ENCODE results near the gene KIAA1671. TPM values are rescaled to one million over a fixed set of nuclear protein-coding genes. Genes with fewer than 3 reads are reported as not detected.

The KIAA1671 gene
- polyA plus RNA-seq, 1 of the 3 experiments (the other 2 are of a cell fraction) = 7.4 TPM

DNA sequence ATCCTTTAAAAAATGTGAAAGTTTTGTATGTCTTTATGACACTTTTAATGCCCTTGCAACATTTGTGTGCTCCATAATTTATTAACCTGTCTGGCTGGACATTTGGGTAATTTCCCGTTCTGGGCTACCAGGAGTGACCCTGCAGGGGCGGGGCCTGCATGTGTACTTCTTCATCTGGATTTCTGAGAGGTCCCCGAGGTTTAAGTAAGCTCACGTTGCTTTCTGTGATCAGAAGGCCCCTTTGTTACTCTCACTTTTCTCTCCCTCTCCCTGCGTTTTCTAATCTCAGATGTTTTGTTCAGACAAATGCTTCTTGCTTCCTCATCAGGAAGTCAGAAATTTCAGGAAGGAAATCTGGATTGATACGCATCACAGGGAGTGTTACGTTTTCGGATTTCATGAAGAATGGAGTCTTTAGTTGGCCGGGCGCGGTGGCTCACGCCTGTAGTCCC is 168.3 kb downstream of the KIAA1671 start:
- H3K27ac ChIP-seq (ENCODE audit: low read depth in 2 of 2, low read length in 1 of 2) = no peak overlapping the region
- H3K79me2 ChIP-seq (ENCODE audit: insufficient read depth) = no peaks in the 10 kb centered on the region
- 90% methylated on average over 12 of the region's 12 CpGs for WGBS (ENCODE audit: low lambda C conversion rate)
- H3K27me3 ChIP-seq (ENCODE audit: insufficient read depth) = no peaks in the 10 kb centered on the region
- no peak overlapping the region for H3K4me3 ChIP-seq (ENCODE audit: low read depth in 2 of 2, low read length in 1 of 2)
- H2AFZ ChIP-seq (ENCODE audit: low read depth) = no peak overlapping the region
- TF ChIP-seq, protein P1, sequence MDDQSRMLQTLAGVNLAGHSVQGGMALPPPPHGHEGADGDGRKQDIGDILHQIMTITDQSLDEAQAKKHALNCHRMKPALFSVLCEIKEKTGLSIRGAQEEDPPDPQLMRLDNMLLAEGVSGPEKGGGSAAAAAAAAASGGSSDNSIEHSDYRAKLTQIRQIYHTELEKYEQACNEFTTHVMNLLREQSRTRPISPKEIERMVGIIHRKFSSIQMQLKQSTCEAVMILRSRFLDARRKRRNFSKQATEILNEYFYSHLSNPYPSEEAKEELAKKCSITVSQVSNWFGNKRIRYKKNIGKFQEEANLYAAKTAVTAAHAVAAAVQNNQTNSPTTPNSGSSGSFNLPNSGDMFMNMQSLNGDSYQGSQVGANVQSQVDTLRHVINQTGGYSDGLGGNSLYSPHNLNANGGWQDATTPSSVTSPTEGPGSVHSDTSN (IDR thresholded peaks at IDR 0.05) = no peak
- TF ChIP-seq, protein P2, sequence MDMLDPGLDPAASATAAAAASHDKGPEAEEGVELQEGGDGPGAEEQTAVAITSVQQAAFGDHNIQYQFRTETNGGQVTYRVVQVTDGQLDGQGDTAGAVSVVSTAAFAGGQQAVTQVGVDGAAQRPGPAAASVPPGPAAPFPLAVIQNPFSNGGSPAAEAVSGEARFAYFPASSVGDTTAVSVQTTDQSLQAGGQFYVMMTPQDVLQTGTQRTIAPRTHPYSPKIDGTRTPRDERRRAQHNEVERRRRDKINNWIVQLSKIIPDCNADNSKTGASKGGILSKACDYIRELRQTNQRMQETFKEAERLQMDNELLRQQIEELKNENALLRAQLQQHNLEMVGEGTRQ (IDR thresholded peaks at IDR 0.05; ENCODE audit: borderline replicate concordance, low read depth, low read length) = no peak
- ChIA-PET POLR2A (no interaction called here), CTCF (interaction anchor here (4.9 kb wide), 1 partner anchor 9 kb away, joined by 26 read pairs; no protein-coding TSS in a partner anchor)
- no peaks in the 10 kb centered on the region for H3F3A ChIP-seq (replicated peaks; ENCODE audit: insufficient read depth)
- H3K4me1 ChIP-seq (ENCODE audit: control insufficient read depth in 1 of 2, insufficient read depth in 2 of 2, low read depth in 1 of 2, low read length in 1 of 2) = no peaks in the 10 kb centered on the region; a peak in 2 of 4 replicates
- H4K20me1 ChIP-seq (ENCODE audit: insufficient read depth) = peaks cover 8% of the 10 kb centered on the region
- no peak overlapping the region for H3K4me2 ChIP-seq
- no peaks in the 10 kb centered on the region for H3K36me3 ChIP-seq (replicated peaks in 1 of 2; ENCODE audit: control insufficient read depth in 1 of 2, insufficient read depth in 2 of 2, low read length in 1 of 2)
- no peak overlapping the region for H3K9ac ChIP-seq
- H3K9me3 ChIP-seq = no peaks in the 10 kb centered on the region
- DNase-seq = no peak
- no peaks in the 10 kb centered on the region for H3K9me2 ChIP-seq

DNA sequence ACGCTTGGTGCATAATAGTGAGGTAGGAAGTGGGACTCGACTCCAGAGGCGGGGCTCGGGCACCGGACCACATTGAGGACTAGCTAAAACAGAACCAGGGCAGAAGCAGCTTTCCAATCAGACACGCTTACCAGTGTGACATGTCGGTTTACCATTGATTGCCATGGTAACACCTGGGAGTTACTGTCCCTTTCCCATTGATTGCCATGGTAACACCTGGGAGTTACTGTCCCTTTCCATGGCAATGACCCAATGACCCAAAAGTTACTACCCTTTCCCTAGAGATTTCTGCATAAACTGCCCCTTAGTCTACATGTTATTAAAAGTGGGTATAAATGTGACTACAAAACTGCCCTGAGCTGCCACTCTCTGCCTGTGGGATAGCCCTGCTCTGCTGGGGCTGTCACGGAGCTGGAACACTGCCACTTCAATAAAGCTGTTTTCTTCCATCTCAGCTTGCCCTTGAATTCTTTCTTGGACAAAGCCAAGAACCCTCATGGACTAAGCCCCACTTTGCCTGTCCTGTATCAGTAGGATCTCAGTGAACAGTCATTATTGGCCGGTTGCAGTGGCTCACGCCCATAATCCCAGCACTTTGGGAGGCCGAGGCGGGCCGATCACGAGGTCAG is 169.7 kb downstream of the KIAA1671 start:
- H3K36me3 ChIP-seq (replicated peaks in 1 of 2; ENCODE audit: control insufficient read depth in 1 of 2, insufficient read depth in 2 of 2, low read length in 1 of 2) = no peaks in the 10 kb centered on the region
- H3K4me2 ChIP-seq = no peak overlapping the region
- no peak overlapping the region for H3K9ac ChIP-seq
- no peaks in the 10 kb centered on the region for H3F3A ChIP-seq (replicated peaks; ENCODE audit: insufficient read depth)
- no peak for DNase-seq
- H3K4me3 ChIP-seq (ENCODE audit: low read depth in 2 of 2, low read length in 1 of 2) = no peak overlapping the region
- H3K27ac ChIP-seq (ENCODE audit: low read depth in 2 of 2, low read length in 1 of 2) = no peak overlapping the region
- POLR2A ChIA-PET = no interaction called here
- CTCF ChIA-PET = interaction anchor here (4.9 kb wide), 1 partner anchor 11 kb away, joined by 26 read pairs; no protein-coding TSS in a partner anchor
- no peak for TF ChIP-seq CHD2 (IDR thresholded peaks at IDR 0.05; ENCODE audit: low read length, partially characterized antibody)
- 95% methylated on average over 14 of the region's 14 CpGs for WGBS (ENCODE audit: low lambda C conversion rate)
- no peaks in the 10 kb centered on the region for H3K9me2 ChIP-seq
- H3K9me3 ChIP-seq = no peaks in the 10 kb centered on the region
- peaks cover 16% of the 10 kb centered on the region for H4K20me1 ChIP-seq (ENCODE audit: insufficient read depth)
- no peaks in the 10 kb centered on the region for H3K79me2 ChIP-seq (ENCODE audit: insufficient read depth)
- H2AFZ ChIP-seq (ENCODE audit: low read depth) = no peak overlapping the region
- H3K27me3 ChIP-seq (ENCODE audit: insufficient read depth) = no peaks in the 10 kb centered on the region
- H3K4me1 ChIP-seq (ENCODE audit: control insufficient read depth in 1 of 2, insufficient read depth in 2 of 2, low read depth in 1 of 2, low read length in 1 of 2) = no peaks in the 10 kb centered on the region; a peak in 2 of 4 replicates

DNA sequence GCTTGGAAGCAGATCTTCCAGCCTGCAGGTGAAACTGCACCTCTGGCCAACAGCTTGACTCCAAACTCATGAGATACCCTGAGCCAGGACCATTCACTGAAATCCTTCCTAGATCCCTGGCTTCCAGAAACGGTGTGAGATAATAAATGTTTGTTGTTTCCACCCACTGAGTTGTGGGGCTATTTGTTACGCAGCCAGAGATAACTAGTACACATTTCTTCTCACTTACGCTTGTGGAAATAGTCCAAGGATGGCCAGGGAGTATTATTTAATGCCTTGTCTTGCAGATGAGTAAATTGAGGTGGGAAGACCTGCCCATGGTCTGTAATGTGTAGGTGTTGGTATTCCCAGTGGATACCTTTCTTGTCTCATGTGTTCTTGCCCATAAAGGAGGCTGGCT is 171.2 kb downstream of the KIAA1671 start:
- no peak overlapping the region for H3K27ac ChIP-seq (ENCODE audit: low read depth in 2 of 2, low read length in 1 of 2)
- TF ChIP-seq NFIC (IDR thresholded peaks at IDR 0.05; ENCODE audit: borderline replicate concordance) (no peak), GATA2 (CRISPR knock-in tag; IDR thresholded peaks at IDR 0.05) (no peak), SIN3A (IDR thresholded peaks at IDR 0.05; ENCODE audit: borderline replicate concordance, low read depth, low read length) (no peak), POLR2AphosphoS5 (IDR thresholded peaks at IDR 0.05; ENCODE audit: low read depth, low read length) (no peak), EZH2phosphoT487 (IDR thresholded peaks at IDR 0.05; ENCODE audit: borderline replicate concordance, low read depth) (no peak), ELF1 (IDR thresholded peaks at IDR 0.05) (no peak), SMC3 (IDR thresholded peaks at IDR 0.05; ENCODE audit: low read depth, low read length) (no peak)
- TF ChIP-seq, protein P3, sequence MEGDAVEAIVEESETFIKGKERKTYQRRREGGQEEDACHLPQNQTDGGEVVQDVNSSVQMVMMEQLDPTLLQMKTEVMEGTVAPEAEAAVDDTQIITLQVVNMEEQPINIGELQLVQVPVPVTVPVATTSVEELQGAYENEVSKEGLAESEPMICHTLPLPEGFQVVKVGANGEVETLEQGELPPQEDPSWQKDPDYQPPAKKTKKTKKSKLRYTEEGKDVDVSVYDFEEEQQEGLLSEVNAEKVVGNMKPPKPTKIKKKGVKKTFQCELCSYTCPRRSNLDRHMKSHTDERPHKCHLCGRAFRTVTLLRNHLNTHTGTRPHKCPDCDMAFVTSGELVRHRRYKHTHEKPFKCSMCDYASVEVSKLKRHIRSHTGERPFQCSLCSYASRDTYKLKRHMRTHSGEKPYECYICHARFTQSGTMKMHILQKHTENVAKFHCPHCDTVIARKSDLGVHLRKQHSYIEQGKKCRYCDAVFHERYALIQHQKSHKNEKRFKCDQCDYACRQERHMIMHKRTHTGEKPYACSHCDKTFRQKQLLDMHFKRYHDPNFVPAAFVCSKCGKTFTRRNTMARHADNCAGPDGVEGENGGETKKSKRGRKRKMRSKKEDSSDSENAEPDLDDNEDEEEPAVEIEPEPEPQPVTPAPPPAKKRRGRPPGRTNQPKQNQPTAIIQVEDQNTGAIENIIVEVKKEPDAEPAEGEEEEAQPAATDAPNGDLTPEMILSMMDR (IDR thresholded peaks at IDR 0.05) = no peak
- no peak overlapping the region for H3K4me3 ChIP-seq (ENCODE audit: low read depth in 2 of 2, low read length in 1 of 2)
- no peaks in the 10 kb centered on the region for H3K9me3 ChIP-seq
- no peak overlapping the region for H2AFZ ChIP-seq (ENCODE audit: low read depth)
- no peak overlapping the region for H3K4me2 ChIP-seq
- H3K9me2 ChIP-seq = no peaks in the 10 kb centered on the region
- POLR2A ChIA-PET = no interaction called here
- H3K27me3 ChIP-seq (ENCODE audit: insufficient read depth) = no peaks in the 10 kb centered on the region
- H3K79me2 ChIP-seq (ENCODE audit: insufficient read depth) = no peaks in the 10 kb centered on the region
- DNase-seq = no peak
- H4K20me1 ChIP-seq (ENCODE audit: insufficient read depth) = peaks cover 24% of the 10 kb centered on the region
- no peaks in the 10 kb centered on the region for H3F3A ChIP-seq (replicated peaks; ENCODE audit: insufficient read depth)
- H3K36me3 ChIP-seq (replicated peaks in 1 of 2; ENCODE audit: control insufficient read depth in 1 of 2, insufficient read depth in 2 of 2, low read length in 1 of 2) = no peaks in the 10 kb centered on the region
- CTCF ChIA-PET = interaction anchor here (4.9 kb wide), 1 partner anchor 12 kb away, joined by 26 read pairs; no protein-coding TSS in a partner anchor
- 85% methylated on average over 3 of the region's 3 CpGs for WGBS (ENCODE audit: low lambda C conversion rate)
- no peaks in the 10 kb centered on the region; a peak in 2 of 4 replicates for H3K4me1 ChIP-seq (ENCODE audit: control insufficient read depth in 1 of 2, insufficient read depth in 2 of 2, low read depth in 1 of 2, low read length in 1 of 2)
- no peak overlapping the region for H3K9ac ChIP-seq
